Measurements from ENCODE around the gene GLRA2. TPM values are rescaled to one million over a fixed set of nuclear protein-coding genes. Genes with fewer than 3 reads are reported as not detected.

Gene GLRA2
- total RNA-seq, 3 donors from 2014 or later (not counting 1 experiment from before 2014, with no cell fraction given) = not detected

DNA sequence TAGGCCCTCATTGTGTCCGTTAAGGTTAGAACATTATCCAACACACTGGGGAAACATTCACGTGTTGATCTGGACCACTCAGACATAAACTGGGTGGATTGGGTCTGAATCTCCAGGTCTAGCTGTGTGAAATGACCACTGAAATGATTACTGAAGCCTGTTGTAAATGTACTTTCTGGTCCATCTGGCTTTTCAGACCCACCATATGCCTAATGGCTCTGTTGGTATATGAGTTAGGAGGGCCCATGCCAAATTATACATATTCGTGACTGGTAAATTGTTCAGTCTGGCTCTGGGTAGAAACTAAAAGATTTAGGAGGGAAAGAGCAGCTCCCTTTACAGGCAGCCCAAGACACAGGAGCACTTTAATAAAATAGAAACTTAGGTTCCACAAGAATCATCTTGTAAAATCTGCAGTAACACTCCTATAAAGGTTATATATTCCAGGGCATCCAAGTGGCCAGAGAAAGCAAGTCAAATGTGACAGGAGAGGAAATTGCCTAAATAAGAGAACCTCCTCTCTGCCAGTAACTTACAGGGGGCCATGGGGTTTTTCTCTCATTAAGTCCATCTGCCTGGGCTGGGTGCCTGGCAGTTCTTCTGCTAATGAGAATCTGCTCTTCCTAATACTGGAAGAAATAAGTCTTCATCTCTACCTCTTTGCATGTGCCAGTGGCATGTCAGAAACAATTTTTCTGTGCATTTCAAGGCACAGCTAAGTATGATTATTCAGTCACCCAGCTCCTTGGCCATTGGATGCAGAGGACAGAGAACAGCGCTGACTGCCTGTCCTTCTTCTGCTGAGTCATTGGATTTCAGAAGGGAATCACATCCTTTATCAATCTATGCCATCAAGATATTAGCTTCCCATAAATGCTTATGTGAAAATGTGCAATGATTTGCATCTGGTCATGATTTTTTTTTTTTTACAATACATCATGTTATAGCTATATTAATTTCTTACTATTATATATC lies 112.6 kb downstream of the GLRA2 start:
- H3K4me3 ChIP-seq (ENCODE audit: low read length) = no peak overlapping the region
- Mint-ChIP-seq H3K4me3 (no peak overlapping the region), H3K36me3 (no peaks in the 10 kb centered on the region), H3K27me3 (ENCODE audit: low read depth in 2 of 2) (no peaks in the 10 kb centered on the region), H3K9me3 (no peaks in the 10 kb centered on the region), H3K27ac (no peak overlapping the region), H3K4me1 (no peaks in the 10 kb centered on the region)
- WGBS (ENCODE audit: insufficient coverage) = 88% methylated on average over 2 of the region's 4 CpGs
- H3K4me1 ChIP-seq (ENCODE audit: control insufficient read depth, insufficient read depth, low read length) = no peaks in the 10 kb centered on the region
- ATAC-seq (no peak), DNase-seq (no peak)
- intact Hi-C loops (cut with micrococcal nuclease) = no loop called here
- no peak overlapping the region for H3K27ac ChIP-seq (ENCODE audit: low read length)
- H3K9me3 ChIP-seq (ENCODE audit: control insufficient read depth, insufficient read depth, low read length) = no peaks in the 10 kb centered on the region
- no peaks in the 10 kb centered on the region for H3K27me3 ChIP-seq (ENCODE audit: control insufficient read depth, insufficient read depth, low read length)
- TF ChIP-seq, protein P1, sequence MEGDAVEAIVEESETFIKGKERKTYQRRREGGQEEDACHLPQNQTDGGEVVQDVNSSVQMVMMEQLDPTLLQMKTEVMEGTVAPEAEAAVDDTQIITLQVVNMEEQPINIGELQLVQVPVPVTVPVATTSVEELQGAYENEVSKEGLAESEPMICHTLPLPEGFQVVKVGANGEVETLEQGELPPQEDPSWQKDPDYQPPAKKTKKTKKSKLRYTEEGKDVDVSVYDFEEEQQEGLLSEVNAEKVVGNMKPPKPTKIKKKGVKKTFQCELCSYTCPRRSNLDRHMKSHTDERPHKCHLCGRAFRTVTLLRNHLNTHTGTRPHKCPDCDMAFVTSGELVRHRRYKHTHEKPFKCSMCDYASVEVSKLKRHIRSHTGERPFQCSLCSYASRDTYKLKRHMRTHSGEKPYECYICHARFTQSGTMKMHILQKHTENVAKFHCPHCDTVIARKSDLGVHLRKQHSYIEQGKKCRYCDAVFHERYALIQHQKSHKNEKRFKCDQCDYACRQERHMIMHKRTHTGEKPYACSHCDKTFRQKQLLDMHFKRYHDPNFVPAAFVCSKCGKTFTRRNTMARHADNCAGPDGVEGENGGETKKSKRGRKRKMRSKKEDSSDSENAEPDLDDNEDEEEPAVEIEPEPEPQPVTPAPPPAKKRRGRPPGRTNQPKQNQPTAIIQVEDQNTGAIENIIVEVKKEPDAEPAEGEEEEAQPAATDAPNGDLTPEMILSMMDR (IDR thresholded peaks at IDR 0.05) = no peak
- no peaks in the 10 kb centered on the region for H3K36me3 ChIP-seq (ENCODE audit: control insufficient read depth, insufficient read depth, low read length)

DNA sequence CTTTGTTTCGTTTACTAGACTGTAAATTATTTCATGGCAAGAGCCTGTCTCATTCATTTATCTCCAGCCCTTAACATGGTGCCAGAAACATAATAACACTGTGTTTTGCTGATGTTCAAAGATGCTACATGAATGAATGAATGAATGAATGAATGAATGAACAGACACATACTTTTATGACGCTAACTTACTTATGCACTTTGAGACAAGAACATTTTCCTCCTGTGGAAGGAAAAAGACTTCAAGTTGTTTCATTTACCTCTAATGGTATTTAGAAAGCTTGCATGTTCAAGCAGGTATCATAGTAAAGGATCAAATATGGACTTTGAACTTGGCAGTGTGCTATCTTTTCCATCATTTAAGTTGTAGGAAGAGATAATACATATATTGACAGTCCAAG lies 131.6 kb downstream of the GLRA2 start:
- no peak overlapping the region for H3K4me3 ChIP-seq (ENCODE audit: low read length)
- H3K9me3 ChIP-seq (ENCODE audit: control insufficient read depth, insufficient read depth, low read length) = no peaks in the 10 kb centered on the region
- DNase-seq (no peak), ATAC-seq (no peak)
- H3K27ac ChIP-seq (ENCODE audit: low read length) = no peak overlapping the region
- intact Hi-C loops (cut with micrococcal nuclease) = no loop called here
- Mint-ChIP-seq H3K27ac (no peak overlapping the region), H3K4me3 (no peak overlapping the region), H3K9me3 (peaks cover 2 to 9% of the 10 kb centered on the region in 2 donors), H3K36me3 (no peaks in the 10 kb centered on the region), H3K4me1 (no peaks in the 10 kb centered on the region), H3K27me3 (ENCODE audit: low read depth in 2 of 2) (no peaks in the 10 kb centered on the region)
- no peaks in the 10 kb centered on the region for H3K27me3 ChIP-seq (ENCODE audit: control insufficient read depth, insufficient read depth, low read length)
- no peaks in the 10 kb centered on the region for H3K4me1 ChIP-seq (ENCODE audit: control insufficient read depth, insufficient read depth, low read length)
- no peaks in the 10 kb centered on the region for H3K36me3 ChIP-seq (ENCODE audit: control insufficient read depth, insufficient read depth, low read length)
- TF ChIP-seq, protein P1 (IDR thresholded peaks at IDR 0.05) = no peak
- no CpG with 5 or more reads among the region's 2 CpGs for WGBS (ENCODE audit: insufficient coverage)

DNA sequence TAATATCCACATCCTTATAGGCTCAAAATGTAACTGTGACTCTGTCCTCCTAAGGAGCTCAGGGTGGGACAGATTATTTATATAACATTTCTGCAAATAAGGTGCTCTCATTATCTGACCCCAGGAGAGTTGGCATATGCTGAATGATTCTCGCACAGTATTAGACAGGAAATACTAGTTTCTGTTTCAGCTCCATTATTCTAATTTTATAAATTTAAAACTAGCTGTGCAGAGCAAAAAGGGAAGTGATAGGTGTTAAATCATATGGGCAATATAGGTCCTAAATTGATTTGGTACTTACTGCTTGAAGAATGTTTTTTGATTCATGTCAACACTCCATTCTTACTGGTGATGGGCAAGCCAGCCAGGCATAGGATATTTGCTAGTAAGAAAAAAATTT lies 141.5 kb downstream of the GLRA2 start:
- H3K4me1 ChIP-seq (ENCODE audit: control insufficient read depth, insufficient read depth, low read length) = no peaks in the 10 kb centered on the region
- no peak overlapping the region for H3K27ac ChIP-seq (ENCODE audit: low read length)
- Mint-ChIP-seq H3K27me3 (ENCODE audit: low read depth in 2 of 2) (no peaks in the 10 kb centered on the region), H3K36me3 (no peaks in the 10 kb centered on the region), H3K27ac (no peak overlapping the region), H3K4me1 (no peaks in the 10 kb centered on the region), H3K4me3 (no peak overlapping the region), H3K9me3 (peaks cover 0 to 2% of the 10 kb centered on the region in 2 donors)
- ATAC-seq = no peak
- DNase-seq = no peak
- H3K4me3 ChIP-seq (ENCODE audit: low read length) = no peak overlapping the region
- H3K36me3 ChIP-seq (ENCODE audit: control insufficient read depth, insufficient read depth, low read length) = no peaks in the 10 kb centered on the region
- no CpG with 5 or more reads among the region's 1 CpG for WGBS (ENCODE audit: insufficient coverage)
- intact Hi-C loops (cut with micrococcal nuclease) = no loop called here
- TF ChIP-seq, protein P1 (IDR thresholded peaks at IDR 0.05) = no peak
- H3K9me3 ChIP-seq (ENCODE audit: control insufficient read depth, insufficient read depth, low read length) = no peaks in the 10 kb centered on the region
- H3K27me3 ChIP-seq (ENCODE audit: control insufficient read depth, insufficient read depth, low read length) = no peaks in the 10 kb centered on the region
